Endothelial cell of umbilical vein (primary cell): Measurements from ENCODE around the gene ITGB1.

Experiments used
- EZH2 ChIP-seq: IDR thresholded peaks from 2 replicates; pipeline ENCODE4 v1.6.1; 2012; ENCODE audit warnings: borderline replicate concordance, low read depth, mild to moderate bottlenecking, moderate library complexity, low read length, inconsistent platforms; ENCODE audit not compliant: severe bottlenecking
- JUN ChIP-seq: IDR thresholded peaks from 2 replicates; pipeline ENCODE4 v1.6.1; 2011; ENCODE audit warnings: borderline replicate concordance, low read depth; ENCODE audit not compliant: insufficient read length, insufficient read depth
- POLR2A ChIP-seq: IDR thresholded peaks from 2 replicates; pipeline ENCODE4 v1.6.1; 2012; ENCODE audit warnings: low read depth, mild to moderate bottlenecking, control low read depth, low read length
- TF ChIP-seq, protein P1 (sequence below), 2 donors: IDR thresholded peaks; 1 replicate in 1 of 2; 2 replicates in 1 of 2; pipeline ENCODE4 v1.5.1; 2011; ENCODE audit warnings: low read length in 2 of 2, mild to moderate bottlenecking in 2 of 2, moderate library complexity in 2 of 2, control low read depth in 1 of 2, inconsistent platforms in 1 of 2, low read depth in 1 of 2; ENCODE audit not compliant: insufficient read depth in 1 of 2; ENCODE audit errors: extremely low read depth in 1 of 2
- TF ChIP-seq, protein P2 (sequence below): IDR thresholded peaks from 2 replicates; pipeline ENCODE4 v1.6.1; 2011; ENCODE audit not compliant: insufficient read depth, insufficient read length

DNA sequence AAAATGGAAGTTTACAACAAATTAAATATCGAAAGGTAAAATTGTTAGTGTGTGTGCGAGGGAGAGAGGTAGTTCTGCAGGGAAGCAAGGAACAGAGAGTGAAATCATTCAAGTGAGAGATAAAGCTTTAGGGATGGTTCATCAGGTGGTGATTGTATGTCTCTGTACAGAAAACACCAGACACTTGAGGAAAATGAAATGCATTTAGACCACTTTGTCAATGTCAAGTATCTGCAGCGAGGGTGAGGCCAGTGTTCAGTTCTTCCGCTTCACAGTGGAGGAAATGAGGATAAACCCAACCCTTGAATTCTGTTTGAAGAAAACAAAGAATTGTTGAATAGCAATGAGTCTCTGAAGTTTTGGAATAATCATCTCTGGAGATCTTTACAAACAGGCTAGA, 14.4 kb upstream of the ITGB1 start:
- no peak for TF ChIP-seq EZH2
- TF ChIP-seq, protein P1, sequence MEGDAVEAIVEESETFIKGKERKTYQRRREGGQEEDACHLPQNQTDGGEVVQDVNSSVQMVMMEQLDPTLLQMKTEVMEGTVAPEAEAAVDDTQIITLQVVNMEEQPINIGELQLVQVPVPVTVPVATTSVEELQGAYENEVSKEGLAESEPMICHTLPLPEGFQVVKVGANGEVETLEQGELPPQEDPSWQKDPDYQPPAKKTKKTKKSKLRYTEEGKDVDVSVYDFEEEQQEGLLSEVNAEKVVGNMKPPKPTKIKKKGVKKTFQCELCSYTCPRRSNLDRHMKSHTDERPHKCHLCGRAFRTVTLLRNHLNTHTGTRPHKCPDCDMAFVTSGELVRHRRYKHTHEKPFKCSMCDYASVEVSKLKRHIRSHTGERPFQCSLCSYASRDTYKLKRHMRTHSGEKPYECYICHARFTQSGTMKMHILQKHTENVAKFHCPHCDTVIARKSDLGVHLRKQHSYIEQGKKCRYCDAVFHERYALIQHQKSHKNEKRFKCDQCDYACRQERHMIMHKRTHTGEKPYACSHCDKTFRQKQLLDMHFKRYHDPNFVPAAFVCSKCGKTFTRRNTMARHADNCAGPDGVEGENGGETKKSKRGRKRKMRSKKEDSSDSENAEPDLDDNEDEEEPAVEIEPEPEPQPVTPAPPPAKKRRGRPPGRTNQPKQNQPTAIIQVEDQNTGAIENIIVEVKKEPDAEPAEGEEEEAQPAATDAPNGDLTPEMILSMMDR (IDR thresholded peaks at IDR 0.05; ENCODE audit: extremely low read depth in 1 of 2, insufficient read depth in 1 of 2, low read depth in 1 of 2, low read length in 2 of 2) = no peak
- TF ChIP-seq POLR2A = no peak
- TF ChIP-seq JUN = no peak
- TF ChIP-seq, protein P2, sequence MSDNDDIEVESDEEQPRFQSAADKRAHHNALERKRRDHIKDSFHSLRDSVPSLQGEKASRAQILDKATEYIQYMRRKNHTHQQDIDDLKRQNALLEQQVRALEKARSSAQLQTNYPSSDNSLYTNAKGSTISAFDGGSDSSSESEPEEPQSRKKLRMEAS = no peak
